ENCODE results near the gene SCARF2.
"Not testable (repeated sequence)": the region's sequence is repeated elsewhere in the genome, so short reads cannot be mapped to it uniquely, and the experiment has no call there.

SCARF2 gene, protein sequence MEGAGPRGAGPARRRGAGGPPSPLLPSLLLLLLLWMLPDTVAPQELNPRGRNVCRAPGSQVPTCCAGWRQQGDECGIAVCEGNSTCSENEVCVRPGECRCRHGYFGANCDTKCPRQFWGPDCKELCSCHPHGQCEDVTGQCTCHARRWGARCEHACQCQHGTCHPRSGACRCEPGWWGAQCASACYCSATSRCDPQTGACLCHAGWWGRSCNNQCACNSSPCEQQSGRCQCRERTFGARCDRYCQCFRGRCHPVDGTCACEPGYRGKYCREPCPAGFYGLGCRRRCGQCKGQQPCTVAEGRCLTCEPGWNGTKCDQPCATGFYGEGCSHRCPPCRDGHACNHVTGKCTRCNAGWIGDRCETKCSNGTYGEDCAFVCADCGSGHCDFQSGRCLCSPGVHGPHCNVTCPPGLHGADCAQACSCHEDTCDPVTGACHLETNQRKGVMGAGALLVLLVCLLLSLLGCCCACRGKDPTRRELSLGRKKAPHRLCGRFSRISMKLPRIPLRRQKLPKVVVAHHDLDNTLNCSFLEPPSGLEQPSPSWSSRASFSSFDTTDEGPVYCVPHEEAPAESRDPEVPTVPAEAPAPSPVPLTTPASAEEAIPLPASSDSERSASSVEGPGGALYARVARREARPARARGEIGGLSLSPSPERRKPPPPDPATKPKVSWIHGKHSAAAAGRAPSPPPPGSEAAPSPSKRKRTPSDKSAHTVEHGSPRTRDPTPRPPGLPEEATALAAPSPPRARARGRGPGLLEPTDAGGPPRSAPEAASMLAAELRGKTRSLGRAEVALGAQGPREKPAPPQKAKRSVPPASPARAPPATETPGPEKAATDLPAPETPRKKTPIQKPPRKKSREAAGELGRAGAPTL

GRCh38 chr22:20437613-20438426 is at the start of gene SCARF2:
TSS of gene SCARF2 (minus strand) at chr22:20437825. CDS start at chr22:20437754, 71 bp downstream.
- DNase-seq (ENCODE audit: low spot score) = peak; percentile 93

DNA sequence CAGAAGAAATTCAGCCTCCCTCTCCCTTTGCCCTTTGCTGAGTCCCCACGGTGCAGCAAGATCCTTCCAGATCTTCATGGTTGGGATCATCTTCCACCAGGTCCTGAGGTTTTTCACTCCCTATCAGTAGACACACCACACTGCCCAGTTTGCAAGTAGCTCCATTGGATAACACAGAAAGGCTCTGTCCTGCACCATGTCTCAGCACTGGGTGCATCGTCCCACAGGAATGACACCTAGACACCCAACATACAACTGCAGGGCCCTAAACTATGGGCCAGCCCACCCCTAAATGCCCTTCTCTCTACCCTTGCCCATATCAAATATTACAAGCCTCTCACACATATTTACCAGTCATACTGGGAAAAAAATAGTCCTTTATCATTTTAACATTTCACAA is 48.6 kb upstream of the SCARF2 start:
- DNase-seq (ENCODE audit: low spot score) = peak; percentile 44

- no peak for DNase-seq (ENCODE audit: low spot score)
These were observed 47.5 kb upstream of the SCARF2 start for GRCh38 chr22:20484948-20485683.

- no peak for DNase-seq (ENCODE audit: low spot score)
These were observed 46.1 kb upstream of the SCARF2 start for GRCh38 chr22:20483771-20484170.

GRCh38 chr22:20483143-20483506 is 45.5 kb upstream of the SCARF2 start:
- not testable (repeated sequence) for DNase-seq (ENCODE audit: low spot score)

DNA sequence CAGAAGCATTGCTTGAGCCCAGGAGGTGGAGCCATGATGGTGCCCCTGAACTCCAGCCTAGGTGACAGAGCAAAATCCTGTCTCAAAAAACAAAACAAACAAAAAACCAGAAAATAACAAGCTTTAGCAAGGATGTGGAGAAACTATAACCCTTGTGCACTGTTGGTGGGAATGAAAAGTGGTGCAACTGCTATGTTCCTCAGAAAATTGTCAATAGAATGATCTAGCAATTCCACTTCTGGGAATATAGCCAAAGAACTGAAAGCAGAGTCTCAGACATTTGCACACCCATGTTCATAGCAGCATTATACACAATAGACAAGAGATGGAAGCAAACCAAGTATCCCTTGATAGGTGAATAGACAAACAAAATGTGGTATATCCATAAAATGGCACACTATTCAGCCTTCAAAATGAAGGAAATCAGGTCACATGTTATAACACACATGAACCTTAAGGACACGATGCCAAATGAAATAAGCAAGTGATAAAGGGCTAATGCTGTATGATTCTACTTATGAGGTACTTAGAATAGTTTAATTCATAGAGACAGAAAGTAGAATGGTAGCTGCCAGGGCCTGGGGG is 42.1 kb upstream of the SCARF2 start:
- DNase-seq (ENCODE audit: low spot score) = no peak

- not testable (repeated sequence) for DNase-seq (ENCODE audit: low spot score)
These were observed 40.4 kb upstream of the SCARF2 start for GRCh38 chr22:20478059-20478458.

GRCh38 chr22:20475569-20475968 is 37.9 kb upstream of the SCARF2 start:
- DNase-seq (ENCODE audit: low spot score) = not testable (repeated sequence)

DNA sequence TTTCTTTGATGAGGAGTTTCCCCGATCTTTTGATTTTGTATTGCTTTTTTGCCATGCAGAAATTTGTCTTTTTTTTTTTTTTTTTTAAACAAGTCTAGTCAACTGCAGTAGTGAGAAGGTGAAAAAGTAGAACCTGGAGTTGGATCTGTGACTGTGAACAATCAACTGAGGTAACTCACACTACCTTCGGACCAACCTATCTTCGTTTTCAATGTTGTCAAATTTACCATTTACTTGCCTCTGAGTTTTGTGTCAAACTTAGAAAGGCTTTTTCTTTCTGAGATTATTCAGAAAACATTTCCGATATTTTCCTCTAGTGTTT is 37.5 kb upstream of the SCARF2 start:
- DNase-seq (ENCODE audit: low spot score) = no peak

DNA sequence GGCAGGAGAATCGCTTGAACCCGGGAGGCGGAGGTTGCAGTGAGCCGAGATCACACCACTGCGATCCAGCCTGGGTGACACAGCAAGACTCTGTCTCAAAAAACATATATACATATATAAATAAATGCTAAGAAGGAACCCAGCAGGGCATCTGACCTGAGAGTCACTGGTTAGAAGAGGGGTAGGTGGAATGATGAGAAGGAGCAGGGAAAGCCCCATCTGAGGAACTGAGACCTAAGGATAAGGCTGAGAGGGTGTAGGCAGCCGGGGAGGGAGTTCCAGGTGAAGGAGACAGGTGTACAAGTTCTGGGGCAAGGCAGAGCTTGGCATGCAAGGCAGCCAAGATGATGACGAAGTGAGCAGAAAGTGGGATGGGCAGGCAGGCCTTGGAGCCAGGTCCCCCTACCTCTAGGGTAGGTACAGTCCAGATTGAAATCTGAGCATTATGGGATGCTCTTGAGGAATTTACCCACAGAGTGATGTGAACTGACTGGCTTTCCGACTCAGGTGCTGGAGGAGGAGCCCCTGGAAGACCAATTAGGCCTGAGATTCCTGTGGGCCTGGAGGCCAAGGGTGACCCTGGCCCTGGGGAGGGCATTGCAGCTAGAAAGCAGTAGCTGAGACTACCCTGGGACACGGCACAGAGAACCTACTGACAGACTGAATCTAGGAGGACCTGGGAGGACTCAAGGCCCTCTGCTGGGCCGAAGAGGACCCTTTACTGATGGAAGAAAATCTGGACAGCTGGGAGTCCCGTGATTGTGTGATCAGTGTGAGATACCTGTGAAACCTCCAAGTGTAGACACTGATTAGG is 35.2 kb upstream of the SCARF2 start:
- no peak for DNase-seq (ENCODE audit: low spot score)

- no peak for DNase-seq (ENCODE audit: low spot score)
These were observed 33.7 kb upstream of the SCARF2 start for GRCh38 chr22:20471126-20471833.

- DNase-seq (ENCODE audit: low spot score) = not testable (repeated sequence)
These were observed 32.9 kb upstream of the SCARF2 start for GRCh38 chr22:20470525-20470924.

GRCh38 chr22:20469110-20469868 is 31.7 kb upstream of the SCARF2 start:
- DNase-seq (ENCODE audit: low spot score) = no peak

- no peak for DNase-seq (ENCODE audit: low spot score)
These were observed 29.2 kb upstream of the SCARF2 start for GRCh38 chr22:20466659-20467379.

- no peak for DNase-seq (ENCODE audit: low spot score)
These were observed 28.1 kb upstream of the SCARF2 start for GRCh38 chr22:20465759-20466077.

DNA sequence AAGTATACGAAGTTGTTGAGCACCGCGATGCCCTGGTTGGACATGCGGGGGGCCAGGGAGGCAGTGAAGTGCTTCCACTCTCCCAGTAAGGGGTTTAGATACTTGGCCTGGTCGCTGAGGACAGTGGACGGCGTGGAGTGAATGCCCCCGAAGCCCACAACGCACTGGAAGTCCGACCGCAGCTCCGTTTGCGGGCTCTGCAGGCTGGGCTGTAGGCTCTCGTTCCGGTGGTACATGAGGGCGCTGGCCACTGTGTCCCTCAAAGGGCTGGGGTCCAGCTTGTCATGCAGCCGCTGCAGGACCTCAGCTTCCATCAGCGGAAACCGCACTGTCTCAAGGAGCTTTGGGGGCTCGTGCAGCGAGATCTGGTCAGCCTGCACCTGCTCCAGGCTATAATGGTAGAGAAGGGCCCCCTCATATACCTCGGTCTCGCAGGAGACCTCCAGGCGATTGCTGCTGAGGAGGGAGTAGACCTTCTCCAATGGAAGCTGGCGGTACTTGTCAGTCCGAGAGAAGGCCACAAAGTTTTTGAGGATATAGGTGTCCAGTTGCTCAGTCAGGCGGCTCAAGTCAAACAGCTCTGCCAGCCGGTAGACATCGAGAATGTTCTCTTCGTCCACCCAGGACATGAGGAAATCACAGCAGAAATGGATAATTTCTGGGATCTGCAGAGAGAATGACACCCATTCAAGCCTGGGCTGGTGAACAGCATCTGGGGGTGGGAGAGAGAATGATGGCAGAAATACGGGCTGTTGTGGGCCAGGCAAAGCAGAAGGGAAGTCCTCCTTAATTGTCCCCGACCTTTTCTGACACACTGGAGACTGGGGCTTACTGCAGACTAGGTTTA is 27.5 kb upstream of the SCARF2 start:
- DNase-seq (ENCODE audit: low spot score) = no peak

DNA sequence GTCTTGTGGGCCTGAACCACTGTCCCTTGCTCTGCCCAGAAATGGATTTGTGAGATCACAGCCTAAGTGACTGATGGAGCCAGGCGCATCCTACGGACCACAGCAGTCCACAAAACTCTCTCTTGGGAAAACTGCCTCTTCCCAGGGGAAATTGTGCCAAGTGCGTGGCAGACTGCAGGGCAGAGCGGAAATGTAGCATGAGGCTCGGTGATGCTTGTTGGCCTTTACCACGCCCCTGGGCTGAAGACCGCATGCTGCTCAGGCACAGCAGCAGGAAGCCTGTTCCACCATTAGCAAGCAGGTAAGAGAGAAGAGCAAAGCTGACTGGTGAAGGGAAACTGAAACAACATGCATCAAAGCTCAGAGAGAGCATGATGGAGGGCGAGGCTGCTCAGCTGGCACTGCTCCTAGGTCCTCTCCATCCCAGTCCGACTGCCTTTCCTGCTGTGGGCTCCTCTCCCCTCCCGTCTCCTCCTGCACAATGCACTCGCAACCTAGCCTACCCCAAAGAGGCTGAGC is 26.5 kb upstream of the SCARF2 start:
- no peak for DNase-seq (ENCODE audit: low spot score)
